Parathyroid adenoma (tissue), 2 donors: ENCODE data around the gene MAPKAPK3.

Source experiments
- H2AFZ ChIP-seq: fragments of 300-600 bp; sonication (generic); one replicate; pipeline ENCODE4 v1.7.0; 2017; ENCODE audit warnings: antibody characterized with exemption, mild to moderate bottlenecking
- H3K27ac ChIP-seq: fragments of 300-600 bp; sonication (generic); one replicate; pipeline ENCODE4 v1.7.0; 2017
- H3K27me3 ChIP-seq: fragments of 300-600 bp; sonication (generic); one replicate; pipeline ENCODE4 v1.7.0; 2017; ENCODE audit warnings: low read length; ENCODE audit not compliant: control insufficient read depth, insufficient read depth
- H3K36me3 ChIP-seq: fragments of 300-600 bp; sonication (generic); one replicate; pipeline ENCODE4 v1.7.0; 2017; ENCODE audit warnings: low read length; ENCODE audit not compliant: control insufficient read depth, insufficient read depth
- H3K4me1 ChIP-seq: fragments of 300-600 bp; sonication (generic); one replicate; pipeline ENCODE4 v1.7.0; 2017; ENCODE audit warnings: control low read depth
- H3K4me2 ChIP-seq: fragments of 300-600 bp; sonication (generic); one replicate; pipeline ENCODE4 v1.7.0; 2017; ENCODE audit warnings: low read length
- H3K4me3 ChIP-seq: fragments of 300-600 bp; sonication (generic); one replicate; pipeline ENCODE4 v1.7.0; 2017; ENCODE audit warnings: low read depth, low read length
- H3K79me2 ChIP-seq: fragments of 300-600 bp; sonication (generic); one replicate; pipeline ENCODE4 v1.7.0; 2017; ENCODE audit warnings: control low read depth
- H3K9ac ChIP-seq: fragments of 300-600 bp; sonication (generic); one replicate; pipeline ENCODE4 v1.7.0; 2017; ENCODE audit warnings: mild to moderate bottlenecking
- H3K9me3 ChIP-seq: fragments of 300-600 bp; sonication (generic); one replicate; pipeline ENCODE4 v1.7.0; 2017; ENCODE audit warnings: low read length; ENCODE audit not compliant: control insufficient read depth
- CTCF ChIP-seq: fragments of 300-600 bp; sonication (generic); IDR thresholded peaks from one replicate; pipeline ENCODE4 v1.7.0; 2017; ENCODE audit warnings: antibody characterized with exemption, mild to moderate bottlenecking
- donor health status: primary hyperparathyroidism.

The MAPKAPK3 gene

DNA sequence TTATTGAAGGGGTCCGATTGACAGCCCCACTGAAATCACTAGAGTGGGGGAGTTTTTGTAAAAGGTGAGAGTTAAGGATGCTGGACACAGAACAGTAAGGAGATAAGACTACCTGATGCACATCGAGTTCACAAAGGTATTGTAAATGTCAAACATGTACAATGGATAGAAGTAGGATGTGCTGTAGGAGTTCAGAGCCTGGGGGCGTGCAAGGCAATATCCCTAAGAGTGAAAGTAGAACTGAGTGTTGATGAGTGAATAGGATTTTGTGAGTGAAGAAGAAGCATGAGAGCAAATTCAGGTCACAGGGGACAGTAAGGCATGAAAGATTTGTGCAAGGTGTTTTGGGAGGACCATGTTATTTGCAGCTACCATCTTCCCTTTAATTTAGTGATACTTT lies 79.3 kb downstream of the MAPKAPK3 start:
- H3K4me1 ChIP-seq = no peaks in the 10 kb centered on the region
- H3K36me3 ChIP-seq = no peaks in the 10 kb centered on the region
- no peak overlapping the region for H3K4me3 ChIP-seq
- no peaks in the 10 kb centered on the region for H3K9me3 ChIP-seq
- H3K4me2 ChIP-seq = no peak overlapping the region
- TF ChIP-seq CTCF = no peak
- peaks cover 14% of the 10 kb centered on the region for H3K79me2 ChIP-seq
- no peak overlapping the region for H2AFZ ChIP-seq
- H3K9ac ChIP-seq = no peak overlapping the region
- H3K27me3 ChIP-seq = no peaks in the 10 kb centered on the region
- H3K27ac ChIP-seq = no peak overlapping the region

- H3K4me3 ChIP-seq = no peak overlapping the region
- H3K36me3 ChIP-seq = no peaks in the 10 kb centered on the region
- no peak overlapping the region for H2AFZ ChIP-seq
- H3K4me1 ChIP-seq = no peaks in the 10 kb centered on the region
- no peak overlapping the region for H3K9ac ChIP-seq
- no peaks in the 10 kb centered on the region for H3K9me3 ChIP-seq
- TF ChIP-seq CTCF = no peak
- H3K4me2 ChIP-seq = no peak overlapping the region
- no peaks in the 10 kb centered on the region for H3K27me3 ChIP-seq
- peaks cover 21% of the 10 kb centered on the region for H3K79me2 ChIP-seq
- H3K27ac ChIP-seq = no peak overlapping the region
Observed at GRCh38 chr3:50698269-50698668, 81.3 kb downstream of the MAPKAPK3 start.
